Left lung (tissue), 10 donors: ENCODE results near the gene LETM1. TPM values are rescaled to one million over a fixed set of nuclear protein-coding genes. Genes with fewer than 3 reads are reported as not detected.

Source experiments
- ATAC-seq: fragments of 200-7000 bp; cut with Tn5 transposase; one replicate; pipeline ENCODE4 v1.9.1; 2020; ENCODE audit warnings: moderate library complexity
- DNase-seq, 4 donors: peaks; one replicate each; pipeline ENCODE4 v3.0.0-alpha.2; 2013 to 2020
- H3K27ac ChIP-seq, 2 donors: fragments of 200-600 bp; sonication (generic) in 1 of 2; one replicate each; pipeline versions ENCODE4 v1.5.0 to v1.8.0; 2020 to 2021
- H3K27me3 ChIP-seq, 2 donors: fragments of 200-600 bp; sonication (generic) in 1 of 2; one replicate each; pipeline versions ENCODE4 v1.5.0 to v1.8.0; 2020 to 2021
- H3K36me3 ChIP-seq, 2 donors: fragments of 200-600 bp; sonication (generic) in 1 of 2; one replicate each; pipeline versions ENCODE4 v1.5.0 to v1.8.0; 2020 to 2021
- H3K4me1 ChIP-seq, 2 donors: fragments of 200-600 bp; one replicate each; pipeline ENCODE4 v1.8.0; 2021
- H3K4me3 ChIP-seq, 2 donors: fragments of 200-600 bp; sonication (generic) in 1 of 2; one replicate each; pipeline versions ENCODE4 v1.5.0 to v1.8.0; 2020 to 2021; ENCODE audit warnings: mild to moderate bottlenecking in 1 of 2
- H3K9me3 ChIP-seq, 2 donors: fragments of 200-600 bp; sonication (generic) in 1 of 2; one replicate each; pipeline versions ENCODE4 v1.5.0 to v1.8.0; 2020 to 2021
- intact Hi-C, 2 donors: fragments of 100-400 bp; cut with DNase I; formaldehyde crosslinking; loops; one replicate each; pipeline versions ENCODE4 v1.11.2 to v1.14.2; 2022
- polyA plus RNA-seq, 6 donors: library from polyadenylated mRNA; unstranded; fragments of 120-200 nt; gene quantifications; one replicate each; pipeline ENCODE4 v1.2.1, GENCODE V29; 2013; ENCODE audit not compliant: insufficient read length in 6 of 6
- total RNA-seq, 2 donors: library from RNA; stranded (reverse); fragmentation: NEBNext Ultra II Directional; extraction: Animal tissue kit (Norgen Biotek cat#: 25700); gene quantifications; one replicate each; pipeline ENCODE4 v1.2.1, GENCODE V29; 2021
- TF ChIP-seq, protein P1 (sequence below), 2 donors: fragments of 200-600 bp; sonication (generic) in 1 of 2; IDR thresholded peaks; one replicate each; pipeline versions ENCODE4 v1.5.0 to v1.8.0; 2021; ENCODE audit warnings: antibody characterized with exemption in 2 of 2
- donor health status: DM: no; HTN: yes; CAD: no.
- donor health status: DM: no; HTN: no; CAD: no.

LETM1 gene
- total and polyA plus RNA-seq, 8 donors = 17.9 to 52.3 (median 21.5) TPM

DNA sequence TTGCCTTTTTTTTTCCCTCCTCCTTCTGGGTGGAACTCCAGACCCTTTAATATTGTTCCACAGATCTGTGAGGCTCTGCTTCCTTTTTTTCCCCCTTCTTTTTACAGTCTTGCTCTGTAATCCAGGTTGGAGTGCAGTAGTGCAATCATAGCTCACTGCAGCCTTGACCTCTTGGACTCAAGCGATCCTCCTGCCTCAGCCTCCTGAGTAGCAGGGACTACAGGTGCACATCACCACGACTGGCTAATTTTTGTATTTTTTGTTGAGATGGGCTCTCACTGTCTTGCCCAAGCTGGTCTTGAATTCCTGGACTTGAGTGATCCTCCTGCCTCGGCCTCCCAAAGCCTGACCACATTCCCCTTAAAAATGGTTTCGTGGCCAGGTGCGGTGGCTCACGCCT lies 42.1 kb upstream of the LETM1 start:
- Histone ChIP-seq H3K27ac (no peak overlapping the region), H3K9me3 (no peaks in the 10 kb centered on the region), H3K4me1 (no peaks in the 10 kb centered on the region), H3K27me3 (no peaks in the 10 kb centered on the region), H3K4me3 (no peak overlapping the region), H3K36me3 (peaks cover 0 to 24% of the 10 kb centered on the region in 2 donors)
- DNase-seq (no peak), ATAC-seq (no peak)
- TF ChIP-seq, protein P1, sequence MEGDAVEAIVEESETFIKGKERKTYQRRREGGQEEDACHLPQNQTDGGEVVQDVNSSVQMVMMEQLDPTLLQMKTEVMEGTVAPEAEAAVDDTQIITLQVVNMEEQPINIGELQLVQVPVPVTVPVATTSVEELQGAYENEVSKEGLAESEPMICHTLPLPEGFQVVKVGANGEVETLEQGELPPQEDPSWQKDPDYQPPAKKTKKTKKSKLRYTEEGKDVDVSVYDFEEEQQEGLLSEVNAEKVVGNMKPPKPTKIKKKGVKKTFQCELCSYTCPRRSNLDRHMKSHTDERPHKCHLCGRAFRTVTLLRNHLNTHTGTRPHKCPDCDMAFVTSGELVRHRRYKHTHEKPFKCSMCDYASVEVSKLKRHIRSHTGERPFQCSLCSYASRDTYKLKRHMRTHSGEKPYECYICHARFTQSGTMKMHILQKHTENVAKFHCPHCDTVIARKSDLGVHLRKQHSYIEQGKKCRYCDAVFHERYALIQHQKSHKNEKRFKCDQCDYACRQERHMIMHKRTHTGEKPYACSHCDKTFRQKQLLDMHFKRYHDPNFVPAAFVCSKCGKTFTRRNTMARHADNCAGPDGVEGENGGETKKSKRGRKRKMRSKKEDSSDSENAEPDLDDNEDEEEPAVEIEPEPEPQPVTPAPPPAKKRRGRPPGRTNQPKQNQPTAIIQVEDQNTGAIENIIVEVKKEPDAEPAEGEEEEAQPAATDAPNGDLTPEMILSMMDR (IDR thresholded peaks at IDR 0.05) = no peak
- intact Hi-C loops = loop anchor here in 1 of 2 donors (10.0 kb wide), 1 partner anchor 153 kb away; no protein-coding TSS in a partner anchor

DNA sequence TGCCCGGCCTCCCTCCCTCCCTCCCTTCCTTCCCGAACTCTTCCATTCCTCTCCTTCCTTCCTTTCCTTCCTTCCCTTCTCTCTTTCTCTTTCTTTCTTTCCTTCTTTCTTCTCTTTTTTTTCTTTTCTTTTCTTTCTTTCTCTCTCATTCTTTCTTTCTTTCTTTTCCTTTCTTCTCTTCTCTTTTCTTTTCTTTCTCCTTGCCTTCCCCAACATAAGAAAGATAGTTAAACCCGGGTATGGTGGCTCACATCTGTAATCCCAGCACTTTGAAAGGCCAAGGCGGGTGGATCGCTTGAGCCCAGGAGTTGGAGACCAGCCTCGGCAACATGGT lies 40.7 kb upstream of the LETM1 start:
- no peak overlapping the region for H3K27ac ChIP-seq
- ATAC-seq = no peak
- H3K4me3 ChIP-seq = no peak overlapping the region
- H3K27me3 ChIP-seq = no peaks in the 10 kb centered on the region
- TF ChIP-seq, protein P1 (IDR thresholded peaks at IDR 0.05) = no peak
- peaks cover 0 to 10% of the 10 kb centered on the region in 2 donors for H3K36me3 ChIP-seq
- no peaks in the 10 kb centered on the region for H3K4me1 ChIP-seq
- no peak for DNase-seq
- intact Hi-C loops = loop anchor here in 1 of 2 donors (10.0 kb wide), 1 partner anchor 152 kb away; no protein-coding TSS in a partner anchor
- H3K9me3 ChIP-seq = no peaks in the 10 kb centered on the region

DNA sequence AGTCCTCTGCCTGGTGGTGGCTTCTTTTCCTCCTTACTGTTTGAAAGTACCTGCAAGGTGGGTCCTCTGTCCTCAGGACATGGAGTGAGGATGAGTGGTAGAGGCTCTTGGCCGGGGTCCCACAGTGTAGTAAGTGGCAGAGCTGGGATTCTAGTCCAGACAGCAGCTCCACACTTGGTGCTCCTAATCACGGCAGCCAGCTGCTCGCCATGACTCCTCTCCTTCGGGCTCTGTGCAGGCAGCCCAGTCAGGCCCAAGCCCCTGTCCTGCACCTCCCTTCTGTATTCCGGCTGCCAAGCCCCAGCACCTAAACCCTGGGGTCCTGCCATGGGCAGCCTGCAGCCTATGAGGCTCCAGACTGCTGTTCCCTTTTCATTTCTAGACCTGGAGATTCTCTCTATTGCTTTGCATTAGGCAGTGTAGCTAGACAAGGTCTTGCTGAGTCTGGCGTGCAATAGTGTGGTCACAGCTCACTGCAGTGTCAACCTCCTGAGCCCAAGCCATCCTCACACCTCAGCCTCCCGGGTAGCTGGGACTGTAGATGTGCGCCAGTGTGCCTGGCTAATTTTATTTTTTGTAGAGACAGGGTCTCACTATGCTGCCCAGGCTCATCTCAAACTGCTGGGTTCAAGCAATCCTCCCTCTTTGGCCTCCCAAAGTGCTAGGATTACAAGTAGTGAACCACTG lies 40.2 kb upstream of the LETM1 start:
- intact Hi-C loops = loop anchor here in 1 of 2 donors (10.0 kb wide), 1 partner anchor 151 kb away; no protein-coding TSS in a partner anchor
- Histone ChIP-seq H3K27ac (no peak overlapping the region), H3K27me3 (no peaks in the 10 kb centered on the region), H3K36me3 (peaks cover 0 to 5% of the 10 kb centered on the region in 2 donors), H3K9me3 (no peaks in the 10 kb centered on the region), H3K4me1 (no peaks in the 10 kb centered on the region), H3K4me3 (no peak overlapping the region)
- no peak for ATAC-seq
- DNase-seq = no peak
- TF ChIP-seq, protein P1 (IDR thresholded peaks at IDR 0.05) = no peak

DNA sequence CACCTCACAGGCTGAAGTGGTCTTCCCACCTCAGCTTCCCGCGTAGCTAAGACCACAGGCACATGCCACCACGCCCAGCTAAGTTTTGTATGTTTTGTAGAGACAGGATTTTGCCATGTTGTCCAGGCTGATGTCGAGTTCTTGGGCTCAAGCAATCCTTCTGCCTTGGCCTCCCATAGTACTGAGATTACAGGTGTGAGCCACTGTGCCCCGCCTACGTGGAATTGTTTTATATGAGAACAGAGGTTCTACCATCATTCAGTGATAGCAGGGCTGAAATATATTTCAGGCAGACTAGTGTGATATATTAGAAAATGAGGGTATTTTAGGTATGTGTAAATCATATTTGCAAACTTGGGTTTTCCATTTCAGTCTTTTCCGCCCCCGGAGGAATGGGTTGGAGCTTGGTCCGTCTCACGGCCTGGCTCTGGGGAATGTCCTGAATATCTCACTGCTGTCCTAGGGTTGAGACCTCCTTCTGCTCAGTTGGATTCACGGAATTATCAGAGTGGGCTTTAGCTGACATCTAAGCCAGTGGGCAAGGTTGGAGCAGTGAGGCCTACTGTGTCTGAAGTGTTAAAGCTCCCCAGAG lies 35.1 kb upstream of the LETM1 start:
- DNase-seq (no peak), ATAC-seq (no peak)
- no peak overlapping the region for H3K27ac ChIP-seq
- peaks cover 0 to 12% of the 10 kb centered on the region in 2 donors for H3K4me1 ChIP-seq
- no peak overlapping the region for H3K4me3 ChIP-seq
- no peaks in the 10 kb centered on the region for H3K9me3 ChIP-seq
- H3K27me3 ChIP-seq = no peaks in the 10 kb centered on the region
- no peaks in the 10 kb centered on the region for H3K36me3 ChIP-seq
- intact Hi-C loops = loop anchor here in 1 of 2 donors (10.0 kb wide), 1 partner anchor 146 kb away; no protein-coding TSS in a partner anchor
- TF ChIP-seq, protein P1 (IDR thresholded peaks at IDR 0.05) = no peak

DNA sequence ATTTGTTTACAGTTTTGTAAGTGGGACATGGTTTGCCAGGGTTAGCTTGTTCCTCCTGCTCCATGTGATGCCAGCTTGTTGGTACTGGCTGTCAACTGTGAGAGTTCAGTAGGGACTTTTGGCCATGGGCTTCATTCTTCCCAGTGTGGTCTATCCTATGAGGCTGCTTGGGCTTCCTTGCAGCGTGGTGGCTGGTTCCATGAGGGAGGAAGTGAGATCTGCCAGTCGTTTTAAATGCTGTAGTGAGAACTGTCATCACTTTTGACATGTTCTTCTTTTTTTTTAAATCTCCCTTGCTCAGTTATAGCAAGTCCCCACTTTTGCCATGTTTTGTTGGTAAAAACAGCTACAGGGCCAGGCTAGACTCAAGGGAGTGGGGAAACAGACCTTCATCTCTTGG lies 31.1 kb upstream of the LETM1 start:
- DNase-seq (no peak), ATAC-seq (no peak)
- TF ChIP-seq, protein P1 (IDR thresholded peaks at IDR 0.05) = no peak
- no peak overlapping the region for H3K4me3 ChIP-seq
- H3K9me3 ChIP-seq = no peaks in the 10 kb centered on the region
- H3K27me3 ChIP-seq = no peaks in the 10 kb centered on the region
- no peaks in the 10 kb centered on the region for H3K36me3 ChIP-seq
- peak overlapping the region in 1 of 2 donors; percentile 57 for H3K27ac ChIP-seq
- peaks cover 3 to 12% of the 10 kb centered on the region in 2 donors for H3K4me1 ChIP-seq
- intact Hi-C loops = no loop called here
